WTC11 (cell line): ENCODE data around the gene CD2AP. TPM values are rescaled to one million over a fixed set of nuclear protein-coding genes. Genes with fewer than 3 reads are reported as not detected.

Source experiments
- ATAC-seq: fragments of 200-7000 bp; cut with Tn5 transposase; 2 replicates; pipeline ENCODE4 v1.10.0; 2021; ENCODE audit warnings: mild to moderate bottlenecking, moderate library complexity
- CTCF ChIA-PET: fragments of 300-600 bp; sonication (Branson Sonifier 250); formaldehyde crosslinking; loops from one replicate; lab custom pipeline; 2021; ENCODE audit warnings: antibody characterized with exemption; lab: Charles Lee
- POLR2A ChIA-PET: fragments of 350-600 bp; sonication (Branson Sonifier 250); formaldehyde crosslinking; loops from one replicate; lab custom pipeline; 2021; ENCODE audit warnings: antibody characterized with exemption; lab: Charles Lee
- DNase-seq: peaks from one replicate; pipeline ENCODE4 v3.0.0; 2021; ENCODE audit warnings: low spot score
- H3K27ac Mint-ChIP-seq: 2 replicates; pipeline ENCODE4 v1.8.0; 2021; ENCODE audit warnings: mixed read lengths
- H3K27me3 Mint-ChIP-seq: 2 replicates; pipeline ENCODE4 v1.8.0; 2021; ENCODE audit warnings: low read depth, mild to moderate bottlenecking, moderate library complexity, mixed read lengths
- H3K36me3 Mint-ChIP-seq: 2 replicates; pipeline ENCODE4 v1.8.0; 2021; ENCODE audit warnings: mixed read lengths
- H3K4me1 Mint-ChIP-seq: 2 replicates; pipeline ENCODE4 v1.8.0; 2022; ENCODE audit warnings: mixed read lengths
- H3K4me3 Mint-ChIP-seq: 2 replicates; pipeline ENCODE4 v1.8.0; 2021; ENCODE audit warnings: mild to moderate bottlenecking, moderate library complexity, mixed read lengths
- H3K9me3 Mint-ChIP-seq: 2 replicates; pipeline ENCODE4 v1.8.0; 2021; ENCODE audit warnings: mixed read lengths
- AFF4 ChIP-seq: sonication (generic); formaldehyde crosslinking; IDR thresholded peaks from 2 replicates; pipeline ENCODE4 v1.8.1; 2023; ENCODE audit warnings: mild to moderate bottlenecking, missing genetic modification reagents, borderline replicate concordance
- CDX4 ChIP-seq: fragments of 250-450 bp; sonication (Bioruptor Pico); IDR thresholded peaks from 2 replicates; pipeline ENCODE4 v1.9.0; 2021; ENCODE audit warnings: moderate library complexity, mild to moderate bottlenecking, inconsistent platforms, borderline replicate concordance
- CREM ChIP-seq: sonication (generic); formaldehyde crosslinking; IDR thresholded peaks from 2 replicates; pipeline ENCODE4 v1.8.1; 2022; ENCODE audit warnings: mild to moderate bottlenecking, missing genetic modification reagents, moderate library complexity
- E2F1 ChIP-seq: sonication (generic); formaldehyde crosslinking; IDR thresholded peaks from 2 replicates; pipeline ENCODE4 v1.8.0; 2022; ENCODE audit warnings: mild to moderate bottlenecking, missing genetic modification reagents
- EMX1 ChIP-seq: fragments of 250-450 bp; sonication (Bioruptor Pico); IDR thresholded peaks from 2 replicates; pipeline ENCODE4 v1.8.0; 2021; ENCODE audit warnings: mild to moderate bottlenecking
- FOXK1 ChIP-seq: sonication (generic); formaldehyde crosslinking; IDR thresholded peaks from 2 replicates; pipeline ENCODE4 v1.8.0; 2022; ENCODE audit warnings: mild to moderate bottlenecking, moderate library complexity, missing genetic modification reagents
- HMGXB4 ChIP-seq: sonication (generic); formaldehyde crosslinking; IDR thresholded peaks from 2 replicates; pipeline ENCODE4 v1.8.1; 2023; ENCODE audit warnings: mild to moderate bottlenecking, moderate library complexity, missing genetic modification reagents
- JUN ChIP-seq: sonication (generic); formaldehyde crosslinking; IDR thresholded peaks from 2 replicates; pipeline ENCODE4 v1.8.0; 2023; ENCODE audit warnings: mild to moderate bottlenecking, missing genetic modification reagents
- MLX ChIP-seq: sonication (generic); formaldehyde crosslinking; IDR thresholded peaks from 2 replicates; pipeline ENCODE4 v1.8.1; 2023; ENCODE audit warnings: mild to moderate bottlenecking, missing genetic modification reagents, moderate library complexity
- NFE2L1 ChIP-seq: sonication (generic); formaldehyde crosslinking; IDR thresholded peaks from 2 replicates; pipeline ENCODE4 v1.8.1; 2023; ENCODE audit warnings: missing genetic modification reagents
- OVOL2 ChIP-seq: fragments of 250-450 bp; sonication (Bioruptor Pico); IDR thresholded peaks from 2 replicates; pipeline ENCODE4 v1.9.0; 2021; ENCODE audit warnings: mild to moderate bottlenecking, borderline replicate concordance
- PRRX2 ChIP-seq: fragments of 250-450 bp; sonication (Bioruptor Pico); IDR thresholded peaks from 2 replicates; pipeline ENCODE4 v1.8.0; 2021; ENCODE audit warnings: mild to moderate bottlenecking
- RORB ChIP-seq: fragments of 250-450 bp; sonication (Bioruptor Pico); IDR thresholded peaks from 2 replicates; pipeline ENCODE4 v1.9.0; 2021; ENCODE audit warnings: mild to moderate bottlenecking
- USF1 ChIP-seq: sonication (generic); formaldehyde crosslinking; IDR thresholded peaks from 2 replicates; pipeline ENCODE4 v1.8.0; 2022; ENCODE audit warnings: mild to moderate bottlenecking, missing genetic modification reagents
- ZBTB43 ChIP-seq: sonication (generic); formaldehyde crosslinking; IDR thresholded peaks from 2 replicates; pipeline ENCODE4 v1.8.1; 2023; ENCODE audit warnings: mild to moderate bottlenecking, missing genetic modification reagents
- ZNF232 ChIP-seq: sonication (generic); formaldehyde crosslinking; IDR thresholded peaks from 2 replicates; pipeline ENCODE4 v1.8.0; 2022; ENCODE audit warnings: mild to moderate bottlenecking, missing genetic modification reagents
- ZNF416 ChIP-seq: fragments of 250-450 bp; sonication (Bioruptor Pico); IDR thresholded peaks from 2 replicates; pipeline ENCODE4 v1.9.0; 2021; ENCODE audit warnings: mild to moderate bottlenecking, inconsistent platforms
- total RNA-seq: library from RNA; stranded (reverse); gene quantifications from 3 replicates; pipeline ENCODE4 v1.2.3, GENCODE V29; 2021

CD2AP gene
- total RNA-seq, 1 experiment from 2014 or later: 77.0 TPM

- no peak for TF ChIP-seq HMGXB4
Observed at GRCh38 chr6:47654255-47654654, 176.7 kb downstream of the CD2AP start (continued).

- ChIA-PET CTCF (interaction anchor here (0.6 to 1.0 kb wide), 2 partner anchors 24 to 167 kb away, joined by 3 to 4 read pairs; no protein-coding TSS in a partner anchor), POLR2A (no interaction called here)
- H3K27me3 Mint-ChIP-seq: no peaks in the 10 kb centered on the region
- peak; percentile 45 for DNase-seq
- no peak overlapping the region for H3K4me3 Mint-ChIP-seq
- H3K9me3 Mint-ChIP-seq: no peaks in the 10 kb centered on the region
- ATAC-seq: peak; percentile 96
- no peaks in the 10 kb centered on the region for H3K36me3 Mint-ChIP-seq
- H3K4me1 Mint-ChIP-seq: peaks cover 8% of the 10 kb centered on the region
- no peak overlapping the region for H3K27ac Mint-ChIP-seq
- no peak for TF ChIP-seq RORB (CRISPR knock-in tag)
- TF ChIP-seq E2F1: no peak
Observed at GRCh38 chr6:47655719-47656595, 178.4 kb downstream of the CD2AP start.

- Mint-ChIP-seq H3K4me1 (peaks cover 8% of the 10 kb centered on the region), H3K27ac (no peak overlapping the region), H3K4me3 (no peak overlapping the region), H3K27me3 (no peaks in the 10 kb centered on the region), H3K36me3 (no peaks in the 10 kb centered on the region), H3K9me3 (no peaks in the 10 kb centered on the region)
- DNase-seq (no peak), ATAC-seq (no peak)
- no peak for TF ChIP-seq USF1 (CRISPR knock-in tag)
- no peak for TF ChIP-seq HMGXB4
- no peak for TF ChIP-seq AFF4
- no peak for TF ChIP-seq MLX
- TF ChIP-seq JUN (CRISPR knock-in tag): no peak
- TF ChIP-seq PRRX2: no peak
- TF ChIP-seq CREM (CRISPR knock-in tag): no peak
- no peak for TF ChIP-seq EMX1 (CRISPR knock-in tag)
- TF ChIP-seq FOXK1 (CRISPR knock-in tag): no peak
- TF ChIP-seq ZNF232: no peak
- TF ChIP-seq ZBTB43: no peak
- TF ChIP-seq ZNF416 (CRISPR knock-in tag): no peak
- TF ChIP-seq NFE2L1 (CRISPR knock-in tag): no peak
- TF ChIP-seq OVOL2 (CRISPR knock-in tag): no peak
- TF ChIP-seq CDX4 (CRISPR knock-in tag): no peak
- ChIA-PET CTCF (no interaction called here), POLR2A (no interaction called here)
Observed at GRCh38 chr6:47661960-47662359, 184.4 kb downstream of the CD2AP start.
